ENCODE measurements around the gene HCLS1.

DNA sequence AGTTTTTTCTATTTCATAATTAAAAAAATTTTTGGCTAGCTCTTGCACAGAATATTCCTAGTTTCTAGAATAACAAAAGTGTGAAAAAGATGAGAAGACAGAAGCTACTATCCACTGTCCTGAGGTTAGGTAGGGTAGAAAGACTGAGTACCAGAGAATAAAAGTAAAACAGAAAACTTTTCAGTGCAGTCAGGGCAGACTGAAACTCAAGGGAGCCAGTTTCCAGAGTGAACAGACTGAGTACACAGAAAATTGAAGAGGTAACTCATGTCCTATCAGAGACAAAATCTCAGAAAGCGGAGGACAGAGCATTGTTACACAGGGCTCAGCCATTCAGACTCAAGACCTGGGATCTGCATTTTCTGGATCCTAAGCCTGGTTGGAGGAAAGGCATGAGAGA lies 76.3 kb downstream of the HCLS1 start:
- TF ChIP-seq, protein P1, sequence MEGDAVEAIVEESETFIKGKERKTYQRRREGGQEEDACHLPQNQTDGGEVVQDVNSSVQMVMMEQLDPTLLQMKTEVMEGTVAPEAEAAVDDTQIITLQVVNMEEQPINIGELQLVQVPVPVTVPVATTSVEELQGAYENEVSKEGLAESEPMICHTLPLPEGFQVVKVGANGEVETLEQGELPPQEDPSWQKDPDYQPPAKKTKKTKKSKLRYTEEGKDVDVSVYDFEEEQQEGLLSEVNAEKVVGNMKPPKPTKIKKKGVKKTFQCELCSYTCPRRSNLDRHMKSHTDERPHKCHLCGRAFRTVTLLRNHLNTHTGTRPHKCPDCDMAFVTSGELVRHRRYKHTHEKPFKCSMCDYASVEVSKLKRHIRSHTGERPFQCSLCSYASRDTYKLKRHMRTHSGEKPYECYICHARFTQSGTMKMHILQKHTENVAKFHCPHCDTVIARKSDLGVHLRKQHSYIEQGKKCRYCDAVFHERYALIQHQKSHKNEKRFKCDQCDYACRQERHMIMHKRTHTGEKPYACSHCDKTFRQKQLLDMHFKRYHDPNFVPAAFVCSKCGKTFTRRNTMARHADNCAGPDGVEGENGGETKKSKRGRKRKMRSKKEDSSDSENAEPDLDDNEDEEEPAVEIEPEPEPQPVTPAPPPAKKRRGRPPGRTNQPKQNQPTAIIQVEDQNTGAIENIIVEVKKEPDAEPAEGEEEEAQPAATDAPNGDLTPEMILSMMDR (IDR thresholded peaks at IDR 0.05), result no peak
- TF ChIP-seq POLR2A (IDR thresholded peaks at IDR 0.05), result no peak

Measured in Peyer's patch (tissue), 4 donors.